Measurements from ENCODE around the gene TSPAN4. TPM values are rescaled to one million over a fixed set of nuclear protein-coding genes. Genes with fewer than 3 reads are reported as not detected.

The TSPAN4 gene
- total and polyA plus RNA-seq, 9 of the 15 experiments (the other 6 are each of a cell fraction or from before 2014, with no cell fraction given): 0.07 to 31.0 (median 15.7) TPM

- TF ChIP-seq ZBTB26 (CRISPR knock-in tag; IDR thresholded peaks at IDR 0.05) (0 out of 2 replicates have a peak, but pooled peaks have one; percentile 68), ZBTB7A (IDR thresholded peaks at IDR 0.05; ENCODE audit: borderline replicate concordance, control insufficient read depth, low read depth, low read length) (0 out of 2 replicates have a peak, but pooled peaks have one; percentile 12), DMBX1 (CRISPR knock-in tag; IDR thresholded peaks at IDR 0.05; ENCODE audit: borderline replicate concordance) (no peak), TCF15 (CRISPR knock-in tag; IDR thresholded peaks at IDR 0.05) (0 out of 2 replicates have a peak, but pooled peaks have one; percentile 43), SIN3A (IDR thresholded peaks at IDR 0.05; ENCODE audit: borderline replicate concordance in 2 of 2, control insufficient read depth in 1 of 2, low read depth in 2 of 2, low read length in 2 of 2) (0 out of 4 replicates have a peak, but pooled peaks of 1 of the 2 experiments have one; percentile 24), ZFP36 (IDR thresholded peaks at IDR 0.05; ENCODE audit: low read depth, low read length, partially characterized antibody) (no peak), RBM14 (IDR thresholded peaks at IDR 0.05; ENCODE audit: borderline replicate concordance, insufficient read depth, low read depth, low read length) (peak; percentile 55; the same call in 1 of the 2 replicates), ERF (CRISPR knock-in tag; IDR thresholded peaks at IDR 0.05) (0 out of 2 replicates have a peak, but pooled peaks have one; percentile 48), RB1 (IDR thresholded peaks at IDR 0.05; ENCODE audit: low read depth) (no peak), ZNF780A (CRISPR knock-in tag; IDR thresholded peaks at IDR 0.05) (no peak), MBD1 (CRISPR knock-in tag; IDR thresholded peaks at IDR 0.05) (no peak), MAZ (CRISPR knock-in tag; conservative IDR thresholded peaks at IDR 0.05 in 1 of 2, IDR thresholded peaks at IDR 0.05 in 1 of 2) (peak in 1 of 2 experiments; percentile 25; a peak in 1 of 4 replicates), EGR1 (conservative IDR thresholded peaks at IDR 0.05) (peak; percentile 13; the same call in 1 of the 2 replicates), HMGN3 (IDR thresholded peaks at IDR 0.05; ENCODE audit: borderline replicate concordance, extremely low read depth, insufficient read length, low read depth, low read length) (peak; percentile 35), RBFOX2 (IDR thresholded peaks at IDR 0.05; ENCODE audit: low read depth, low read length) (peak; percentile 66), HNRNPK (IDR thresholded peaks at IDR 0.05; ENCODE audit: low read depth, low read length, poor library complexity, severe bottlenecking) (no peak), ZFP91 (CRISPR knock-in tag; IDR thresholded peaks at IDR 0.05) (0 out of 2 replicates have a peak, but pooled peaks have one; percentile 31), ATF6 (CRISPR knock-in tag; IDR thresholded peaks at IDR 0.05) (no peak)
Measured at GRCh38 chr11:819943-820649, 22.6 kb upstream of the TSPAN4 start (continued).

All from K562 (cell line).